Central memory CD4-positive, alpha-beta T cell (primary cell): ENCODE results near the gene PLXNB2.

Experiments
- DNase-seq: peaks from one replicate; pipeline ENCODE4 v3.0.0; 2022

The PLXNB2 gene

GRCh38 chr22:50225200-50225969 is 82.1 kb downstream of the PLXNB2 start:
- no peak for DNase-seq
